ENCODE measurements around the gene ATG10. TPM values are rescaled to one million over a fixed set of nuclear protein-coding genes. Genes with fewer than 3 reads are reported as not detected.

Gene ATG10
- total and polyA plus RNA-seq, 2 donors (not counting 1 experiment from before 2014, with no cell fraction given): 1.6 to 11.6 TPM

DNA sequence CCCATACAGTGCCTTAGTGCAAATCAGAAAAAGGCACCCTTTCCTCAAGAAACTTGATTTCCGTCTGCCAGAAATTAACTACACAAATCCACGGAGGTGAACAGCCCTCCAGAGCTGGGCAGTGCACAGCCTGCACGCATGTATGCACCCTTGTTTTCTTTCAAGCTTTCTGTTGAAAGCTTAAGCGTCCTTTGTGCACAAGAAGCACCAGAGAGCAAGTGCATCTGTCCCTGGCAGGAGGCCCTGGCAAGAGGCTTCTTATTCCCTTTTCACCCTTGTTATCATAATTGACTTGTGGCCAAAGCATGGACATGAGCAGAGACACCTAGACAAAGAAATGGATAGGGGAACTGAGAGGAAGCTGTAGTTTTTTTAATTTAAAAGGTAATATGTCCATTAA lies 47.4 kb upstream of the ATG10 start:
- H3K4me3 ChIP-seq (ENCODE audit: control extremely low read depth in 1 of 5, extremely low read depth in 1 of 5, insufficient read depth in 1 of 5, low read depth in 2 of 5, low read length in 4 of 5): no peak overlapping the region
- peaks cover 0 to 8% (median 0%) of the 10 kb centered on the region in 3 donors for H3K9me3 ChIP-seq (ENCODE audit: control extremely low read depth in 1 of 3, control insufficient read depth in 2 of 3, insufficient read depth in 1 of 3, low read length in 2 of 3)
- ChIA-PET CTCF (no interaction called here), POLR2A (no interaction called here)
- Mint-ChIP-seq H3K4me1 (no peaks in the 10 kb centered on the region), H3K27ac (no peak overlapping the region), H3K27me3 (peaks cover 33% of the 10 kb centered on the region), H3K4me3 (no peak overlapping the region), H3K9me3 (ENCODE audit: insufficient read depth) (no peaks in the 10 kb centered on the region)
- H3K4me2 ChIP-seq (replicated peaks; ENCODE audit: low read depth, low read length, poor library complexity, severe bottlenecking): no peak overlapping the region
- no peaks in the 10 kb centered on the region for H3K36me3 ChIP-seq (replicated peaks in 1 of 2; ENCODE audit: control extremely low read depth in 1 of 2, control insufficient read depth in 1 of 2, extremely low read depth in 1 of 2, insufficient read depth in 2 of 2, low read length in 1 of 2)
- H2AFZ ChIP-seq (ENCODE audit: insufficient read depth, low read depth, low read length, poor library complexity, severe bottlenecking): no peak overlapping the region
- intact Hi-C loops (cut with micrococcal nuclease): no loop called here
- peaks cover 0 to 4% (median 2%) of the 10 kb centered on the region in 4 experiments for H3K27me3 ChIP-seq (replicated peaks in 1 of 4; ENCODE audit: control extremely low read depth in 1 of 4, control insufficient read depth in 3 of 4, insufficient read depth in 4 of 4, low read length in 3 of 4)
- no peak for DNase-seq
- no peaks in the 10 kb centered on the region for H3K79me2 ChIP-seq (ENCODE audit: control insufficient read depth, insufficient read depth, low read length)
- H4K20me1 ChIP-seq (ENCODE audit: control insufficient read depth, insufficient read depth, low read length, poor library complexity, severe bottlenecking): no peaks in the 10 kb centered on the region
- TF ChIP-seq, protein P1, sequence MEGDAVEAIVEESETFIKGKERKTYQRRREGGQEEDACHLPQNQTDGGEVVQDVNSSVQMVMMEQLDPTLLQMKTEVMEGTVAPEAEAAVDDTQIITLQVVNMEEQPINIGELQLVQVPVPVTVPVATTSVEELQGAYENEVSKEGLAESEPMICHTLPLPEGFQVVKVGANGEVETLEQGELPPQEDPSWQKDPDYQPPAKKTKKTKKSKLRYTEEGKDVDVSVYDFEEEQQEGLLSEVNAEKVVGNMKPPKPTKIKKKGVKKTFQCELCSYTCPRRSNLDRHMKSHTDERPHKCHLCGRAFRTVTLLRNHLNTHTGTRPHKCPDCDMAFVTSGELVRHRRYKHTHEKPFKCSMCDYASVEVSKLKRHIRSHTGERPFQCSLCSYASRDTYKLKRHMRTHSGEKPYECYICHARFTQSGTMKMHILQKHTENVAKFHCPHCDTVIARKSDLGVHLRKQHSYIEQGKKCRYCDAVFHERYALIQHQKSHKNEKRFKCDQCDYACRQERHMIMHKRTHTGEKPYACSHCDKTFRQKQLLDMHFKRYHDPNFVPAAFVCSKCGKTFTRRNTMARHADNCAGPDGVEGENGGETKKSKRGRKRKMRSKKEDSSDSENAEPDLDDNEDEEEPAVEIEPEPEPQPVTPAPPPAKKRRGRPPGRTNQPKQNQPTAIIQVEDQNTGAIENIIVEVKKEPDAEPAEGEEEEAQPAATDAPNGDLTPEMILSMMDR (IDR thresholded peaks at IDR 0.05): no peak
- TF ChIP-seq EZH2 (IDR thresholded peaks at IDR 0.05; ENCODE audit: borderline replicate concordance, insufficient read depth, low read depth, low read length, poor library complexity, severe bottlenecking): no peak
- no peak overlapping the region for H3K27ac ChIP-seq (ENCODE audit: low read length in 2 of 2)
- H3K4me1 ChIP-seq (ENCODE audit: control insufficient read depth in 2 of 2, insufficient read depth in 2 of 2, low read length in 2 of 2): no peaks in the 10 kb centered on the region
- no peak overlapping the region for H3K9ac ChIP-seq (ENCODE audit: low read length)
- no peak for ATAC-seq (ENCODE audit: low read depth)
- WGBS (ENCODE audit: insufficient coverage): 89% methylated on average over 4 of the region's 4 CpGs

DNA sequence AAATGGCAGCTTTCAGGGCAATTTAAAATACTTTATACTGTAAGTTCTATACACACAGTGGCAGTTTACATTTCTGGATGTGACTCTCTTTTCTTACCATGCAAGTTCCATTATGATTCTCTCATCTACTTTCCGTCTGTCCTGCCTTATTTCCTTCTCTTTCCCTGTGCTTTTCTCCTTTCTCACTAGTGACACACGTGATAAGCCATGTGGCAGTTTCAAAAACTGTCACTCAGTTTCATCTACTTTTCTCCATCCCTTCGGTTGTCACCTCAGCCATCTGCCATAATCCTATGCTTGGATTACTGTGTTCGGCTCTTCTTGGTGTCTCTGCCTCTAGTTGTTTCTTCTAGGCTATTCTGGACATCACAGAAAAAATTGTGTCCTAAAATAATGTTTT lies 46.8 kb upstream of the ATG10 start:
- no peak for DNase-seq
- peaks cover 33% of the 10 kb centered on the region for H3K27me3 Mint-ChIP-seq

More for the DNA sequence above, 46.8 kb upstream of the ATG10 start:
- H3K9me3 Mint-ChIP-seq (ENCODE audit: insufficient read depth): no peaks in the 10 kb centered on the region
- CTCF ChIA-PET: no interaction called here
- H3K4me1 Mint-ChIP-seq: no peaks in the 10 kb centered on the region
- POLR2A ChIA-PET: no interaction called here
- Histone ChIP-seq H3K27me3 (replicated peaks in 1 of 4; ENCODE audit: control extremely low read depth in 1 of 4, control insufficient read depth in 3 of 4, insufficient read depth in 4 of 4, low read length in 3 of 4) (peaks cover 0 to 4% (median 2%) of the 10 kb centered on the region in 4 experiments), H3K79me2 (ENCODE audit: control insufficient read depth, insufficient read depth, low read length) (no peaks in the 10 kb centered on the region), H3K9me3 (ENCODE audit: control extremely low read depth in 1 of 3, control insufficient read depth in 2 of 3, insufficient read depth in 1 of 3, low read length in 2 of 3) (peaks cover 0 to 8% (median 0%) of the 10 kb centered on the region in 3 donors), H3K36me3 (replicated peaks in 1 of 2; ENCODE audit: control extremely low read depth in 1 of 2, control insufficient read depth in 1 of 2, extremely low read depth in 1 of 2, insufficient read depth in 2 of 2, low read length in 1 of 2) (no peaks in the 10 kb centered on the region), H2AFZ (ENCODE audit: insufficient read depth, low read depth, low read length, poor library complexity, severe bottlenecking) (no peak overlapping the region), H3K4me1 (ENCODE audit: control insufficient read depth in 2 of 2, insufficient read depth in 2 of 2, low read length in 2 of 2) (no peaks in the 10 kb centered on the region), H3K27ac (ENCODE audit: low read length in 2 of 2) (no peak overlapping the region), H4K20me1 (ENCODE audit: control insufficient read depth, insufficient read depth, low read length, poor library complexity, severe bottlenecking) (no peaks in the 10 kb centered on the region), H3K4me3 (ENCODE audit: control extremely low read depth in 1 of 5, extremely low read depth in 1 of 5, insufficient read depth in 1 of 5, low read depth in 2 of 5, low read length in 4 of 5) (no peak overlapping the region), H3K4me2 (replicated peaks; ENCODE audit: low read depth, low read length, poor library complexity, severe bottlenecking) (no peak overlapping the region), H3K9ac (ENCODE audit: low read length) (no peak overlapping the region)
- H3K27ac Mint-ChIP-seq: no peak overlapping the region
- ATAC-seq (ENCODE audit: low read depth): no peak
- 77% methylated on average over 2 of the region's 4 CpGs for WGBS (ENCODE audit: insufficient coverage)
- H3K4me3 Mint-ChIP-seq: no peak overlapping the region
- intact Hi-C loops (cut with micrococcal nuclease): no loop called here
- TF ChIP-seq EZH2 (IDR thresholded peaks at IDR 0.05; ENCODE audit: borderline replicate concordance, insufficient read depth, low read depth, low read length, poor library complexity, severe bottlenecking): no peak
- TF ChIP-seq, protein P1 (IDR thresholded peaks at IDR 0.05): no peak
